ELF-1 (cell line): ENCODE data around the gene PTPRN2.
A peak's percentile ranks its signal among the peaks of the same experiment; 100 is the strongest.

Experiments
- DNase-seq: peaks from one replicate; pipeline ENCODE4 v3.0.0-alpha.2; 2016; ENCODE audit warnings: low read depth, low spot score

PTPRN2 gene

GRCh38 chr7:158490171-158490782 lies 97.3 kb downstream of the PTPRN2 start:
- DNase-seq: no peak

GRCh38 chr7:158489462-158490155 lies 98.0 kb downstream of the PTPRN2 start:
- DNase-seq: no peak

GRCh38 chr7:158488181-158488971 lies 99.2 kb downstream of the PTPRN2 start:
- no peak for DNase-seq

GRCh38 chr7:158487631-158488151 lies 99.9 kb downstream of the PTPRN2 start:
- no peak for DNase-seq

- no peak for DNase-seq
Observed at GRCh38 chr7:158486919-158487318, 100.7 kb downstream of the PTPRN2 start.

GRCh38 chr7:158484801-158485531 lies 102.7 kb downstream of the PTPRN2 start:
- DNase-seq: no peak

- no peak for DNase-seq
Observed at GRCh38 chr7:158482480-158482879, 105.1 kb downstream of the PTPRN2 start.

GRCh38 chr7:158479664-158480025 lies 108.0 kb downstream of the PTPRN2 start:
- no peak for DNase-seq

- no peak for DNase-seq
Observed at GRCh38 chr7:158479021-158479663, 108.5 kb downstream of the PTPRN2 start.

- DNase-seq: no peak
Observed at GRCh38 chr7:158477866-158478265, 109.8 kb downstream of the PTPRN2 start.

- no peak for DNase-seq
Observed at GRCh38 chr7:158476331-158476932, 111.2 kb downstream of the PTPRN2 start.

- no peak for DNase-seq
Observed at GRCh38 chr7:158475679-158476052, 112.0 kb downstream of the PTPRN2 start.

- no peak for DNase-seq
Observed at GRCh38 chr7:158475036-158475678, 112.5 kb downstream of the PTPRN2 start.

GRCh38 chr7:158474488-158474887 lies 113.1 kb downstream of the PTPRN2 start:
- no peak for DNase-seq

- DNase-seq: no peak
Observed at GRCh38 chr7:158473946-158474345, 113.7 kb downstream of the PTPRN2 start.

GRCh38 chr7:158473221-158473620 lies 114.4 kb downstream of the PTPRN2 start:
- DNase-seq: no peak

- no peak for DNase-seq
Observed at GRCh38 chr7:158472596-158472995, 115.0 kb downstream of the PTPRN2 start.

GRCh38 chr7:158471716-158472115 lies 115.9 kb downstream of the PTPRN2 start:
- no peak for DNase-seq

- no peak for DNase-seq
Observed at GRCh38 chr7:158470336-158470735, 117.3 kb downstream of the PTPRN2 start.

- peak; percentile 37 for DNase-seq
Observed at GRCh38 chr7:158469396-158470051, 118.1 kb downstream of the PTPRN2 start.
